Measurements from ENCODE around the gene OSBP2.

The OSBP2 gene

GRCh38 chr22:30932661-30933060, 238.0 kb downstream of the OSBP2 start:
- no peaks in the 10 kb centered on the region for H3K27me3 ChIP-seq
- no peak overlapping the region for H3K27ac ChIP-seq
- H3K4me1 ChIP-seq, result peaks cover 0 to 7% (median 0%) of the 10 kb centered on the region in 4 donors
- H3K9me3 ChIP-seq, result no peaks in the 10 kb centered on the region
- DNase-seq, result no peak
- TF ChIP-seq CTCF (IDR thresholded peaks at IDR 0.05), result no peak
- peaks cover 96 to 100% (median 99%) of the 10 kb centered on the region in 3 donors for H3K36me3 ChIP-seq
- intact Hi-C loops (cut with DNase I; ENCODE audit: low total_unique reads), result no loop called here
- H3K4me3 ChIP-seq, result no peak overlapping the region

- intact Hi-C loops (cut with DNase I; ENCODE audit: low total_unique reads), result no loop called here
- Histone ChIP-seq H3K27ac (no peak overlapping the region), H3K4me3 (no peak overlapping the region), H3K36me3 (peaks cover 91 to 100% (median 99%) of the 10 kb centered on the region in 3 donors), H3K9me3 (no peaks in the 10 kb centered on the region), H3K27me3 (no peaks in the 10 kb centered on the region), H3K4me1 (peaks cover 0 to 7% (median 0%) of the 10 kb centered on the region in 4 donors)
- DNase-seq, result no peak
- no peak for TF ChIP-seq CTCF (IDR thresholded peaks at IDR 0.05)
These were observed 238.8 kb downstream of the OSBP2 start for GRCh38 chr22:30933457-30933856.

GRCh38 chr22:30934053-30934452, 239.4 kb downstream of the OSBP2 start:
- intact Hi-C loops (cut with DNase I; ENCODE audit: low total_unique reads), result no loop called here
- DNase-seq, result no peak
- H3K36me3 ChIP-seq, result peaks cover 89 to 100% (median 99%) of the 10 kb centered on the region in 3 donors

GRCh38 chr22:30940685-30941362, 246.2 kb downstream of the OSBP2 start:
- no peak overlapping the region for H3K4me3 ChIP-seq
- TF ChIP-seq CTCF (IDR thresholded peaks at IDR 0.05), result no peak
- peaks cover 0 to 33% (median 22%) of the 10 kb centered on the region in 4 donors for H3K4me1 ChIP-seq
- intact Hi-C loops (cut with DNase I; ENCODE audit: low total_unique reads), result loop anchor here (10.0 kb wide), 1 partner anchor 214 kb away; no protein-coding TSS in a partner anchor
- peaks cover 68 to 97% (median 95%) of the 10 kb centered on the region in 3 donors for H3K36me3 ChIP-seq
- no peaks in the 10 kb centered on the region for H3K27me3 ChIP-seq
- no peaks in the 10 kb centered on the region for H3K9me3 ChIP-seq
- DNase-seq, result no peak
- H3K27ac ChIP-seq, result no peak overlapping the region

More at GRCh38 chr22:30934053-30934452, 239.4 kb downstream of the OSBP2 start:
- no peaks in the 10 kb centered on the region for H3K9me3 ChIP-seq
- peaks cover 0 to 7% (median 0%) of the 10 kb centered on the region in 4 donors for H3K4me1 ChIP-seq
- H3K27me3 ChIP-seq, result no peaks in the 10 kb centered on the region
- no peak overlapping the region for H3K27ac ChIP-seq
- no peak overlapping the region for H3K4me3 ChIP-seq
- TF ChIP-seq CTCF (IDR thresholded peaks at IDR 0.05), result no peak

- TF ChIP-seq CTCF (IDR thresholded peaks at IDR 0.05), result no peak
- no peak overlapping the region for H3K27ac ChIP-seq
- H3K4me3 ChIP-seq, result no peak overlapping the region
- no peak for DNase-seq
- H3K36me3 ChIP-seq, result peaks cover 63 to 97% (median 92%) of the 10 kb centered on the region in 3 donors
- no peaks in the 10 kb centered on the region for H3K27me3 ChIP-seq
- intact Hi-C loops (cut with DNase I; ENCODE audit: low total_unique reads), result loop anchor here (10.0 kb wide), 1 partner anchor 213 kb away; no protein-coding TSS in a partner anchor
- H3K4me1 ChIP-seq, result peaks cover 0 to 38% (median 27%) of the 10 kb centered on the region in 4 donors
- H3K9me3 ChIP-seq, result no peaks in the 10 kb centered on the region
These were observed 246.7 kb downstream of the OSBP2 start for GRCh38 chr22:30941363-30941740.
